ENCODE measurements around the gene RNPEP. TPM values are rescaled to one million over a fixed set of nuclear protein-coding genes. Genes with fewer than 3 reads are reported as not detected.

RNPEP gene
- total and polyA plus RNA-seq, 2 experiments from 2014 or later: 32.1 to 80.3 TPM

DNA sequence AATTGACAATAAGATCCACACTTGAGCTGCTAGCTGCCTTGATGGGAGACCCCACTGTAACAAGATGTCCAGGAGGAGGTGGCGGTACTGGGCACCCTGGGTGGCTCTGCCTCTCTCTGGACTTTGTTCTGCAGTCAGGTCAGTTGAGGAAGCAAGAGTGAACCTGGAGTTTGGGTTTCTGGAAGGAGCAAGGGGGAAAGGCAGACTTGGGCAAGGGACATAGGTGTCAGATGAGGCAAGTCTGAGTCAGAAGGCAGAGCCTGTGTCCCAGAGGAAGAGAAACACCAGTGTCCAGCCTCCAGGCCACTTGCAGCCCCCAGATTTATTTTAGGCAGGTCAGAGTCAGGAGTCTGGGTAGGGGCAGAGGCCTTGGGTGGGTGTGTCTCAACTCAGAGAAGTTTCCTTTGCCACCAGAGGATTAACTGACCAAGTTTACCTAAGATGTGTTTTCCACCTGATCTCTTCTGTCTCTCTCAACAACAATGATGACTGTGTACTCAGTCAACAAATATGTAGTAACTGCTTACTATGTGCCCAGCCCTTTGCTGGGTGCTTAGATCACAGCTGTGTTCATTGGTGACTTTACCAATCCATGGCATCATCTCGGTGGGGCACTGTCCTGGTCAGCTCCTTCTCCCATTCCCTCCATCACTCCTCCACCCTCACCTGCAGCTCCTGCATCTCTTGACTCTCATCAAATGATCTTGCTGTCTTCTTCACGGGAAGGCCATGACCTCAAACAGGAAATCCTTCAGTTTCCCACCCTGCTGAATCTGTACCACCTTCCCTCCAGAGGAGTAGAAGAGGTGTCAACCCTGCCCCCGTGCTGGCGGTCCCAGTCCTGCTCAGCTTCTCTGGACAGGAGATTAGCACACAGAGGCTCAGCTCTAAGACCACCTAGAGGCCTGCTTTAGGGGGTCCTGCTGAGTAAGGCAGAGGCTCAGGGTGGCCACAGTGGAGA, 64.6 kb downstream of the RNPEP start:
- no peaks in the 10 kb centered on the region for H4K20me1 ChIP-seq (replicated peaks; ENCODE audit: insufficient read depth)
- H3K79me2 ChIP-seq (replicated peaks; ENCODE audit: insufficient read depth): no peaks in the 10 kb centered on the region
- H3K27ac Mint-ChIP-seq: no peak overlapping the region
- H3K36me3 ChIP-seq (ENCODE audit: insufficient read depth): no peaks in the 10 kb centered on the region
- H3K9me2 ChIP-seq (ENCODE audit: insufficient read depth): no peaks in the 10 kb centered on the region
- H3K27me3 Mint-ChIP-seq (ENCODE audit: insufficient read depth, low read depth, poor library complexity): peaks cover 3% of the 10 kb centered on the region
- H3K4me1 ChIP-seq (ENCODE audit: insufficient read depth): no peaks in the 10 kb centered on the region
- TF ChIP-seq EZH2 (IDR thresholded peaks at IDR 0.05; ENCODE audit: low read depth, unreplicated experiment) (no peak), NANOG (IDR thresholded peaks at IDR 0.05; ENCODE audit: borderline replicate concordance) (no peak), EZH2phosphoT487 (IDR thresholded peaks at IDR 0.05; ENCODE audit: unreplicated experiment) (no peak), ZNF114 (CRISPR knock-in tag; IDR thresholded peaks at IDR 0.05) (no peak), POLR2AphosphoS5 (IDR thresholded peaks at IDR 0.05; ENCODE audit: low read depth) (no peak), ZNF331 (CRISPR knock-in tag; IDR thresholded peaks at IDR 0.05; ENCODE audit: low read depth) (no peak), JUNB (IDR thresholded peaks at IDR 0.05; ENCODE audit: unreplicated experiment) (no peak), STAT1 (IDR thresholded peaks at IDR 0.05; ENCODE audit: unreplicated experiment) (no peak)
- TF ChIP-seq, protein P1, sequence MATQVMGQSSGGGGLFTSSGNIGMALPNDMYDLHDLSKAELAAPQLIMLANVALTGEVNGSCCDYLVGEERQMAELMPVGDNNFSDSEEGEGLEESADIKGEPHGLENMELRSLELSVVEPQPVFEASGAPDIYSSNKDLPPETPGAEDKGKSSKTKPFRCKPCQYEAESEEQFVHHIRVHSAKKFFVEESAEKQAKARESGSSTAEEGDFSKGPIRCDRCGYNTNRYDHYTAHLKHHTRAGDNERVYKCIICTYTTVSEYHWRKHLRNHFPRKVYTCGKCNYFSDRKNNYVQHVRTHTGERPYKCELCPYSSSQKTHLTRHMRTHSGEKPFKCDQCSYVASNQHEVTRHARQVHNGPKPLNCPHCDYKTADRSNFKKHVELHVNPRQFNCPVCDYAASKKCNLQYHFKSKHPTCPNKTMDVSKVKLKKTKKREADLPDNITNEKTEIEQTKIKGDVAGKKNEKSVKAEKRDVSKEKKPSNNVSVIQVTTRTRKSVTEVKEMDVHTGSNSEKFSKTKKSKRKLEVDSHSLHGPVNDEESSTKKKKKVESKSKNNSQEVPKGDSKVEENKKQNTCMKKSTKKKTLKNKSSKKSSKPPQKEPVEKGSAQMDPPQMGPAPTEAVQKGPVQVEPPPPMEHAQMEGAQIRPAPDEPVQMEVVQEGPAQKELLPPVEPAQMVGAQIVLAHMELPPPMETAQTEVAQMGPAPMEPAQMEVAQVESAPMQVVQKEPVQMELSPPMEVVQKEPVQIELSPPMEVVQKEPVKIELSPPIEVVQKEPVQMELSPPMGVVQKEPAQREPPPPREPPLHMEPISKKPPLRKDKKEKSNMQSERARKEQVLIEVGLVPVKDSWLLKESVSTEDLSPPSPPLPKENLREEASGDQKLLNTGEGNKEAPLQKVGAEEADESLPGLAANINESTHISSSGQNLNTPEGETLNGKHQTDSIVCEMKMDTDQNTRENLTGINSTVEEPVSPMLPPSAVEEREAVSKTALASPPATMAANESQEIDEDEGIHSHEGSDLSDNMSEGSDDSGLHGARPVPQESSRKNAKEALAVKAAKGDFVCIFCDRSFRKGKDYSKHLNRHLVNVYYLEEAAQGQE (IDR thresholded peaks at IDR 0.05; ENCODE audit: unreplicated experiment): no peak
- TF ChIP-seq, protein P2, sequence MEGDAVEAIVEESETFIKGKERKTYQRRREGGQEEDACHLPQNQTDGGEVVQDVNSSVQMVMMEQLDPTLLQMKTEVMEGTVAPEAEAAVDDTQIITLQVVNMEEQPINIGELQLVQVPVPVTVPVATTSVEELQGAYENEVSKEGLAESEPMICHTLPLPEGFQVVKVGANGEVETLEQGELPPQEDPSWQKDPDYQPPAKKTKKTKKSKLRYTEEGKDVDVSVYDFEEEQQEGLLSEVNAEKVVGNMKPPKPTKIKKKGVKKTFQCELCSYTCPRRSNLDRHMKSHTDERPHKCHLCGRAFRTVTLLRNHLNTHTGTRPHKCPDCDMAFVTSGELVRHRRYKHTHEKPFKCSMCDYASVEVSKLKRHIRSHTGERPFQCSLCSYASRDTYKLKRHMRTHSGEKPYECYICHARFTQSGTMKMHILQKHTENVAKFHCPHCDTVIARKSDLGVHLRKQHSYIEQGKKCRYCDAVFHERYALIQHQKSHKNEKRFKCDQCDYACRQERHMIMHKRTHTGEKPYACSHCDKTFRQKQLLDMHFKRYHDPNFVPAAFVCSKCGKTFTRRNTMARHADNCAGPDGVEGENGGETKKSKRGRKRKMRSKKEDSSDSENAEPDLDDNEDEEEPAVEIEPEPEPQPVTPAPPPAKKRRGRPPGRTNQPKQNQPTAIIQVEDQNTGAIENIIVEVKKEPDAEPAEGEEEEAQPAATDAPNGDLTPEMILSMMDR (conservative IDR thresholded peaks at IDR 0.05; ENCODE audit: low read depth in 2 of 2): no peak
- H3K4me1 Mint-ChIP-seq: no peaks in the 10 kb centered on the region
- no peak overlapping the region for H2AFZ ChIP-seq
- no peak overlapping the region for H3K4me3 ChIP-seq
- H3K36me3 Mint-ChIP-seq (ENCODE audit: low read depth): no peaks in the 10 kb centered on the region
- H3K9me3 Mint-ChIP-seq: no peaks in the 10 kb centered on the region
- H3K4me2 ChIP-seq: no peak overlapping the region
- H3K27me3 ChIP-seq (ENCODE audit: insufficient read depth): no peaks in the 10 kb centered on the region
- no peak overlapping the region for H3K4me3 Mint-ChIP-seq
- H3F3A ChIP-seq (replicated peaks; ENCODE audit: low read depth): no peaks in the 10 kb centered on the region
- ATAC-seq (no peak), DNase-seq (ENCODE audit: low spot score) (no peak)
- H3K27ac ChIP-seq (ENCODE audit: low read depth): no peak overlapping the region

All from GM23338 (cell line).